ENCODE results near the gene PCCB. TPM values are rescaled to one million over a fixed set of nuclear protein-coding genes. Genes with fewer than 3 reads are reported as not detected.
"Not testable (repeated sequence)": the region's sequence is repeated elsewhere in the genome, so short reads cannot be mapped to it uniquely, and the experiment has no call there.

PCCB gene
- total and polyA plus RNA-seq, 4 experiments from 2014 or later, result 12.1 to 47.1 (median 19.4) TPM

GRCh38 chr3:136261826-136262225, 11.7 kb downstream of the PCCB start:
- H3K36me3 Mint-ChIP-seq, result peaks cover 53 to 66% of the 10 kb centered on the region in 2 donors
- H3K4me3 ChIP-seq (ENCODE audit: low read length in 2 of 2), result no peak overlapping the region
- H3K27me3 Mint-ChIP-seq, result no peaks in the 10 kb centered on the region
- no peak overlapping the region for H3K4me3 Mint-ChIP-seq
- intact Hi-C loops (cut with micrococcal nuclease), result no loop called here
- H3K27ac Mint-ChIP-seq, result peak overlapping the region in 3 of 7 donors; percentile 5 to 38 (median 32)
- POLR2A ChIA-PET (ENCODE audit: partially characterized antibody), result no interaction called here
- H3K9me3 Mint-ChIP-seq, result no peaks in the 10 kb centered on the region
- H3K4me1 Mint-ChIP-seq, result peaks cover 0 to 3% (median under 1%) of the 10 kb centered on the region in 4 donors
- CTCF ChIA-PET (ENCODE audit: partially characterized antibody), result no interaction called here
- H3K4me1 ChIP-seq (ENCODE audit: insufficient read depth, low read length), result no peaks in the 10 kb centered on the region
- H3K27me3 ChIP-seq (ENCODE audit: insufficient read depth, low read length), result no peaks in the 10 kb centered on the region
- no peak overlapping the region for H3K27ac ChIP-seq (ENCODE audit: low read depth, low read length)
- no peaks in the 10 kb centered on the region for H3K9me3 ChIP-seq (ENCODE audit: control insufficient read depth in 1 of 2, low read length in 2 of 2)
- no peak for DNase-seq
- H3K36me3 ChIP-seq (ENCODE audit: insufficient read depth, low read length), result peaks cover 7% of the 10 kb centered on the region

GRCh38 chr3:136262559-136262958, 12.4 kb downstream of the PCCB start:
- Mint-ChIP-seq H3K27ac (peak overlapping the region in 1 of 7 donors; percentile 27), H3K4me1 (peaks cover 0 to 3% (median under 1%) of the 10 kb centered on the region in 4 donors), H3K4me3 (no peak overlapping the region), H3K36me3 (peaks cover 52 to 60% of the 10 kb centered on the region in 2 donors), H3K9me3 (no peaks in the 10 kb centered on the region), H3K27me3 (no peaks in the 10 kb centered on the region)
- no peak for DNase-seq
- ChIA-PET POLR2A (ENCODE audit: partially characterized antibody) (no interaction called here), CTCF (ENCODE audit: partially characterized antibody) (interaction anchor here (0.7 kb wide), 1 partner anchor 190 kb away, joined by 3 read pairs; no protein-coding TSS in a partner anchor)
- no peaks in the 10 kb centered on the region for H3K4me1 ChIP-seq (ENCODE audit: insufficient read depth, low read length)
- intact Hi-C loops (cut with micrococcal nuclease), result no loop called here
- no peaks in the 10 kb centered on the region for H3K9me3 ChIP-seq (ENCODE audit: control insufficient read depth in 1 of 2, low read length in 2 of 2)
- H3K4me3 ChIP-seq (ENCODE audit: low read length in 2 of 2), result no peak overlapping the region
- no peaks in the 10 kb centered on the region for H3K27me3 ChIP-seq (ENCODE audit: insufficient read depth, low read length)
- no peak overlapping the region for H3K27ac ChIP-seq (ENCODE audit: low read depth, low read length)
- H3K36me3 ChIP-seq (ENCODE audit: insufficient read depth, low read length), result peaks cover 7% of the 10 kb centered on the region

GRCh38 chr3:136263251-136263650, 13.1 kb downstream of the PCCB start:
- H3K9me3 Mint-ChIP-seq, result no peaks in the 10 kb centered on the region
- Histone ChIP-seq H3K4me1 (ENCODE audit: insufficient read depth, low read length) (no peaks in the 10 kb centered on the region), H3K36me3 (ENCODE audit: insufficient read depth, low read length) (peaks cover 7% of the 10 kb centered on the region), H3K27ac (ENCODE audit: low read depth, low read length) (no peak overlapping the region), H3K4me3 (ENCODE audit: low read length in 2 of 2) (no peak overlapping the region), H3K27me3 (ENCODE audit: insufficient read depth, low read length) (no peaks in the 10 kb centered on the region), H3K9me3 (ENCODE audit: control insufficient read depth in 1 of 2, low read length in 2 of 2) (no peaks in the 10 kb centered on the region)
- intact Hi-C loops (cut with micrococcal nuclease), result no loop called here
- peaks cover 0 to 2% (median under 1%) of the 10 kb centered on the region in 4 donors for H3K4me1 Mint-ChIP-seq
- ChIA-PET POLR2A (ENCODE audit: partially characterized antibody) (no interaction called here), CTCF (ENCODE audit: partially characterized antibody) (interaction anchor here (0.7 kb wide), 1 partner anchor 191 kb away, joined by 3 read pairs; no protein-coding TSS in a partner anchor)
- DNase-seq, result no peak
- no peaks in the 10 kb centered on the region for H3K27me3 Mint-ChIP-seq
- no peak overlapping the region for H3K4me3 Mint-ChIP-seq
- H3K27ac Mint-ChIP-seq, result peak overlapping the region in 1 of 7 donors; percentile 64
- H3K36me3 Mint-ChIP-seq, result peaks cover 50 to 55% of the 10 kb centered on the region in 2 donors

DNA sequence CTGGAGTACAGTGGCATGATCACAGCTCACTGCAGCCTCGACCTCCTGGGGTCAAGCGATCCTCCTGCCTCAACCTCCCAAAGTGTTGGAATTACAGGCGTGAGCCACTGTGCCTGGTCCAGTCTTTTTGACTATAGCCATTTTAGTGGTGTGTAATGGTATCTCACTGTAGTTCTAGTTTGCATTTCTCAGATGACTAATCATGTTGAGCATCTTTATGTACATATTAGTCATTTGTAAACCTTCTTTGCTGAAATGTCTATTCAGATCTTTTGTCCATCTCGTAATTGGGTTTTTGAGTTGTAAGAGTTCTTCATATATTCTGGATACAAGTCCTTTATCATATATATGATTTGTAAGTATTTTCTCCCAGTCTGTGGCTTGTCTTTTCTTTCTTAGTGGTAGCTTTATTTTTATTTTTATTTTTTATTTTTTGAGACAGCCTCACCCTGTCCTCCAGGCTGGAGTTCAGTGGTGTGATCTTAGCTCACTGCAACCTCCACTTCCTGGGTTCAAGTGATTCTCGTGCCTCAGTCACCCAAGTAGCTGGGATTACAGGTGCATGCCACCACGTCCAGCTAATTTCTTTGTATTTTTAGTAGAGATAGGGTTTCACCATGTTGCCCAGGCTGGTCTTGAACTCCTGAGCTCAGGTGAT, 16.5 kb downstream of the PCCB start:
- peaks cover 0 to 11% (median 9%) of the 10 kb centered on the region in 4 donors for H3K4me1 Mint-ChIP-seq
- H3K27ac Mint-ChIP-seq; H3K4me1 ChIP-seq (ENCODE audit: insufficient read depth, low read length); H3K36me3 ChIP-seq (ENCODE audit: insufficient read depth, low read length); H3K27me3 ChIP-seq (ENCODE audit: insufficient read depth, low read length); H3K27ac ChIP-seq (ENCODE audit: low read depth, low read length); H3K9me3 Mint-ChIP-seq; H3K9me3 ChIP-seq (ENCODE audit: control insufficient read depth in 1 of 2, low read length in 2 of 2); POLR2A ChIA-PET (ENCODE audit: partially characterized antibody); DNase-seq; intact Hi-C loops (cut with micrococcal nuclease); H3K27me3 Mint-ChIP-seq; CTCF ChIA-PET (ENCODE audit: partially characterized antibody); H3K4me3 ChIP-seq (ENCODE audit: low read length in 2 of 2); H3K4me3 Mint-ChIP-seq: not testable (repeated sequence)
- H3K36me3 Mint-ChIP-seq, result peaks cover 51 to 62% of the 10 kb centered on the region in 2 donors

DNA sequence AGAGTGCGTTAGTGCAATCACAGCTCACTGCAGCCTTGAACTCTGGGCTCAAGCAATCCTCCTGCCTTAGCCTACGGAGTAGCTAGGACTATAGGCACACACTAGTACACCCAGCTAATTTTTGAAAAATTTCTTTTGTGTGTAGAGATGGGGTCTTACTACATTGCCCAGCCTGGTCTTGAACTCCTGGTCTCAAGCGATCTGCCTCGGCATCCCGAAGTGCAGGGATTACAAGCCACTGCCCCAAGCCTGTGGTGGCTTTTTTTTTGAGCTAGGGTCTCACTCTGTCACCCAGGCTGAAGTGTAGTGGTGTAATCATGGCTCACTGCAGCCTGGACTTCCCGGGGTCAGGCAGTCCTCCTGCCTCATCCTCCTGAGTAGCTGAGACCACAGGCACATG, 17.1 kb downstream of the PCCB start:
- H3K36me3 ChIP-seq (ENCODE audit: insufficient read depth, low read length), result peaks cover under 1% of the 10 kb centered on the region
- ChIA-PET CTCF (ENCODE audit: partially characterized antibody) (no interaction called here), POLR2A (ENCODE audit: partially characterized antibody) (no interaction called here)
- H3K4me1 ChIP-seq (ENCODE audit: insufficient read depth, low read length), result no peaks in the 10 kb centered on the region
- no peak overlapping the region for H3K4me3 ChIP-seq (ENCODE audit: low read length in 2 of 2)
- Mint-ChIP-seq H3K9me3 (no peaks in the 10 kb centered on the region), H3K27me3 (no peaks in the 10 kb centered on the region), H3K4me3 (no peak overlapping the region), H3K27ac (no peak overlapping the region), H3K4me1 (peaks cover 6 to 18% (median 14%) of the 10 kb centered on the region in 4 donors), H3K36me3 (peaks cover 45 to 61% of the 10 kb centered on the region in 2 donors)
- H3K27ac ChIP-seq (ENCODE audit: low read depth, low read length), result no peak overlapping the region
- H3K9me3 ChIP-seq (ENCODE audit: control insufficient read depth in 1 of 2, low read length in 2 of 2), result no peaks in the 10 kb centered on the region
- no peaks in the 10 kb centered on the region for H3K27me3 ChIP-seq (ENCODE audit: insufficient read depth, low read length)
- intact Hi-C loops (cut with micrococcal nuclease), result no loop called here
- DNase-seq, result no peak

- no peak for DNase-seq
- H3K27ac ChIP-seq (ENCODE audit: low read depth, low read length), result no peak overlapping the region
- peaks cover 0 to 2% (median 0%) of the 10 kb centered on the region in 8 donors for H3K9me3 Mint-ChIP-seq
- no peaks in the 10 kb centered on the region for H3K36me3 ChIP-seq (ENCODE audit: insufficient read depth, low read length)
- H3K4me1 ChIP-seq (ENCODE audit: insufficient read depth, low read length), result no peaks in the 10 kb centered on the region
- ChIA-PET POLR2A (ENCODE audit: partially characterized antibody) (no interaction called here), CTCF (ENCODE audit: partially characterized antibody) (no interaction called here)
- intact Hi-C loops (cut with micrococcal nuclease), result no loop called here
- H3K27me3 Mint-ChIP-seq, result no peaks in the 10 kb centered on the region
- H3K27ac Mint-ChIP-seq, result no peak overlapping the region
- peaks cover 43 to 57% of the 10 kb centered on the region in 2 donors for H3K36me3 Mint-ChIP-seq
- no peak overlapping the region for H3K4me3 ChIP-seq (ENCODE audit: low read length in 2 of 2)
- H3K27me3 ChIP-seq (ENCODE audit: insufficient read depth, low read length), result no peaks in the 10 kb centered on the region
- peaks cover 21 to 27% (median 24%) of the 10 kb centered on the region in 4 donors for H3K4me1 Mint-ChIP-seq
- H3K4me3 Mint-ChIP-seq, result no peak overlapping the region
- H3K9me3 ChIP-seq (ENCODE audit: control insufficient read depth in 1 of 2, low read length in 2 of 2), result no peaks in the 10 kb centered on the region
Measured at GRCh38 chr3:136270179-136270578, 20.0 kb downstream of the PCCB start.

DNA sequence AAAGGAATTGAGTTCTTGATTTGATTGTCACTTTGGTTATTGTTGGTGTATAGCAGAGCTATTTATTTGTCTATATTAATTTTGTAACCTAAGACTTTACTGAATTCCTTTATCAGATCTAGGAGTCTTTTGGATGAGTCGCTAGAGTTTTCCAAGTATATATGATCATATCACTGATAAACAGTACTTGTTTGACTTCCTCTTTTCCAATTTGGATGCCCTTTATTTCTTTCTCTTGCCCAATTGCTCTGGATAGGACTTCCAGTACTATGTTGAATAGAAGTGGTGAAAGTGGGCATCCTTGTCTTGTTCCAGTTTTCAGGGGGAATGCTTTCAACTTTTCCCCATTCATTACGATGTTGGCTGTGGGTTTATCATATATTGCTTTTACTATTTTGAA, 21.5 kb downstream of the PCCB start:
- CTCF ChIA-PET (ENCODE audit: partially characterized antibody), result interaction anchor here (1.1 kb wide), 1 partner anchor 742 kb away, joined by 3 read pairs; no protein-coding TSS in a partner anchor
- H3K4me3 Mint-ChIP-seq; H3K27me3 ChIP-seq (ENCODE audit: insufficient read depth, low read length); H3K27me3 Mint-ChIP-seq; H3K27ac Mint-ChIP-seq; DNase-seq; H3K36me3 ChIP-seq (ENCODE audit: insufficient read depth, low read length); intact Hi-C loops (cut with micrococcal nuclease); H3K27ac ChIP-seq (ENCODE audit: low read depth, low read length); H3K9me3 ChIP-seq (ENCODE audit: control insufficient read depth in 1 of 2, low read length in 2 of 2); H3K4me3 ChIP-seq (ENCODE audit: low read length in 2 of 2); H3K4me1 ChIP-seq (ENCODE audit: insufficient read depth, low read length); POLR2A ChIA-PET (ENCODE audit: partially characterized antibody); H3K9me3 Mint-ChIP-seq: not testable (repeated sequence)
- Mint-ChIP-seq H3K4me1 (peaks cover 21 to 27% (median 24%) of the 10 kb centered on the region in 4 donors), H3K36me3 (peaks cover 37 to 53% of the 10 kb centered on the region in 2 donors)
